ENCODE measurements around the gene MAST4.

Gene MAST4

DNA sequence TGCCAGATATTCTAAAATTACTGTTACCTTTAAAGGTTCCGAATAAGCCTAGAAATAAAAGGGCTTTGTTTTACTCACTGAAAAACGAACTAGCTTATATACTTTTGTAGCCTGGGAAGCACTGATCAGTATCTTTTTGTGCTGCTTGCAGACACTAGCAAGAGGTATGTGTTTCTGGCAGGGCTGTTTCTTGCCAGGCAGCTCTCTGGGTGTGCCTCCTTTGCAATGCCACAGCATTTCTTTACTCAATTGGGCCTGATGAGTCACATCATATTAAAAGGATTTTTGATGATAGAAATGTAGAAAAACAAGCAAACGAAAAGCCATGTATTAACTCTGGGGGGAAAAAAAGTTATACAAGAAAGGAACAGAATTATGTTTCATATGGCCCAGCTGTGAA is 564.8 kb downstream of the MAST4 start:
- peaks cover 0 to 32% of the 10 kb centered on the region in 2 experiments; a peak in 2 of 3 replicates for H3K36me3 ChIP-seq (ENCODE audit: control insufficient read depth in 2 of 2, insufficient read depth in 1 of 2, low read length in 2 of 2)
- H3K27ac ChIP-seq (ENCODE audit: extremely low read depth, low read depth, low read length): no peak overlapping the region
- no peak overlapping the region for H3K4me3 ChIP-seq (ENCODE audit: low read depth, low read length)
- TF ChIP-seq, protein P1, sequence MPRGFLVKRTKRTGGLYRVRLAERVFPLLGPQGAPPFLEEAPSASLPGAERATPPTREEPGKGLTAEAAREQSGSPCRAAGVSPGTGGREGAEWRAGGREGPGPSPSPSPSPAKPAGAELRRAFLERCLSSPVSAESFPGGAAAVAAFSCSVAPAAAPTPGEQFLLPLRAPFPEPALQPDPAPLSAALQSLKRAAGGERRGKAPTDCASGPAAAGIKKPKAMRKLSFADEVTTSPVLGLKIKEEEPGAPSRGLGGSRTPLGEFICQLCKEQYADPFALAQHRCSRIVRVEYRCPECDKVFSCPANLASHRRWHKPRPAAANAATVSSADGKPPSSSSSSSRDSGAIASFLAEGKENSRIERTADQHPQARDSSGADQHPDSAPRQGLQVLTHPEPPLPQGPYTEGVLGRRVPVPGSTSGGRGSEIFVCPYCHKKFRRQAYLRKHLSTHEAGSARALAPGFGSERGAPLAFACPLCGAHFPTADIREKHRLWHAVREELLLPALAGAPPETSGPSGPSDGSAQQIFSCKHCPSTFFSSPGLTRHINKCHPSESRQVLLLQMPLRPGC (tag by site-specific recombination; IDR thresholded peaks at IDR 0.05): no peak
- TF ChIP-seq, protein P2, sequence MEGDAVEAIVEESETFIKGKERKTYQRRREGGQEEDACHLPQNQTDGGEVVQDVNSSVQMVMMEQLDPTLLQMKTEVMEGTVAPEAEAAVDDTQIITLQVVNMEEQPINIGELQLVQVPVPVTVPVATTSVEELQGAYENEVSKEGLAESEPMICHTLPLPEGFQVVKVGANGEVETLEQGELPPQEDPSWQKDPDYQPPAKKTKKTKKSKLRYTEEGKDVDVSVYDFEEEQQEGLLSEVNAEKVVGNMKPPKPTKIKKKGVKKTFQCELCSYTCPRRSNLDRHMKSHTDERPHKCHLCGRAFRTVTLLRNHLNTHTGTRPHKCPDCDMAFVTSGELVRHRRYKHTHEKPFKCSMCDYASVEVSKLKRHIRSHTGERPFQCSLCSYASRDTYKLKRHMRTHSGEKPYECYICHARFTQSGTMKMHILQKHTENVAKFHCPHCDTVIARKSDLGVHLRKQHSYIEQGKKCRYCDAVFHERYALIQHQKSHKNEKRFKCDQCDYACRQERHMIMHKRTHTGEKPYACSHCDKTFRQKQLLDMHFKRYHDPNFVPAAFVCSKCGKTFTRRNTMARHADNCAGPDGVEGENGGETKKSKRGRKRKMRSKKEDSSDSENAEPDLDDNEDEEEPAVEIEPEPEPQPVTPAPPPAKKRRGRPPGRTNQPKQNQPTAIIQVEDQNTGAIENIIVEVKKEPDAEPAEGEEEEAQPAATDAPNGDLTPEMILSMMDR (tag by site-specific recombination; IDR thresholded peaks at IDR 0.05): no peak
- TF ChIP-seq ZNF791 (tag by site-specific recombination; IDR thresholded peaks at IDR 0.05): no peak
- TF ChIP-seq WT1 (tag by site-specific recombination; IDR thresholded peaks at IDR 0.05): no peak
- no peak for TF ChIP-seq ZNF174 (tag by site-specific recombination; IDR thresholded peaks at IDR 0.05)
- TF ChIP-seq ZNF404 (tag by site-specific recombination; IDR thresholded peaks at IDR 0.05): no peak
- TF ChIP-seq ZNF133 (tag by site-specific recombination; IDR thresholded peaks at IDR 0.05): no peak
- no peak for TF ChIP-seq ZNF521 (tag by site-specific recombination; IDR thresholded peaks at IDR 0.05)
- TF ChIP-seq ZNF701 (tag by site-specific recombination; IDR thresholded peaks at IDR 0.05): no peak
- no peak for TF ChIP-seq MEIS1 (CRISPR knock-in tag; IDR thresholded peaks at IDR 0.05; ENCODE audit: borderline replicate concordance)
- TF ChIP-seq ZNF184 (tag by site-specific recombination; IDR thresholded peaks at IDR 0.05): no peak
- TF ChIP-seq ZNF658 (tag by site-specific recombination; IDR thresholded peaks at IDR 0.05): no peak
- TF ChIP-seq, protein P3, sequence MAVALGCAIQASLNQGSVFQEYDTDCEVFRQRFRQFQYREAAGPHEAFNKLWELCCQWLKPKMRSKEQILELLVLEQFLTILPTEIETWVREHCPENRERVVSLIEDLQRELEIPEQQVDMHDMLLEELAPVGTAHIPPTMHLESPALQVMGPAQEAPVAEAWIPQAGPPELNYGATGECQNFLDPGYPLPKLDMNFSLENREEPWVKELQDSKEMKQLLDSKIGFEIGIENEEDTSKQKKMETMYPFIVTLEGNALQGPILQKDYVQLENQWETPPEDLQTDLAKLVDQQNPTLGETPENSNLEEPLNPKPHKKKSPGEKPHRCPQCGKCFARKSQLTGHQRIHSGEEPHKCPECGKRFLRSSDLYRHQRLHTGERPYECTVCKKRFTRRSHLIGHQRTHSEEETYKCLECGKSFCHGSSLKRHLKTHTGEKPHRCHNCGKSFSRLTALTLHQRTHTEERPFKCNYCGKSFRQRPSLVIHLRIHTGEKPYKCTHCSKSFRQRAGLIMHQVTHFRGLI (tag by site-specific recombination; IDR thresholded peaks at IDR 0.05): no peak
- TF ChIP-seq ZNF423 (tag by site-specific recombination; IDR thresholded peaks at IDR 0.05): no peak
- no peak for TF ChIP-seq ZNF561 (tag by site-specific recombination; IDR thresholded peaks at IDR 0.05; ENCODE audit: borderline replicate concordance)
- TF ChIP-seq ZBTB7A (tag by site-specific recombination; IDR thresholded peaks at IDR 0.05; ENCODE audit: low read depth): no peak
- no peak for TF ChIP-seq ZNF114 (tag by site-specific recombination; IDR thresholded peaks at IDR 0.05)
- no peak for TF ChIP-seq SP2 (tag by site-specific recombination; IDR thresholded peaks at IDR 0.05)
- ChIA-PET POLR2A (no interaction called here), CTCF (interaction anchor here (0.6 to 2.4 kb wide), 6 partner anchors 8 to 565 kb away, joined by 3 to 8 read pairs (median 4); no protein-coding TSS in a partner anchor)
- H3K9me3 ChIP-seq (ENCODE audit: control insufficient read depth, insufficient read depth, low read depth, low read length): no peaks in the 10 kb centered on the region
- no peaks in the 10 kb centered on the region for H3K4me1 ChIP-seq (ENCODE audit: control insufficient read depth, insufficient read depth, low read length)

DNA sequence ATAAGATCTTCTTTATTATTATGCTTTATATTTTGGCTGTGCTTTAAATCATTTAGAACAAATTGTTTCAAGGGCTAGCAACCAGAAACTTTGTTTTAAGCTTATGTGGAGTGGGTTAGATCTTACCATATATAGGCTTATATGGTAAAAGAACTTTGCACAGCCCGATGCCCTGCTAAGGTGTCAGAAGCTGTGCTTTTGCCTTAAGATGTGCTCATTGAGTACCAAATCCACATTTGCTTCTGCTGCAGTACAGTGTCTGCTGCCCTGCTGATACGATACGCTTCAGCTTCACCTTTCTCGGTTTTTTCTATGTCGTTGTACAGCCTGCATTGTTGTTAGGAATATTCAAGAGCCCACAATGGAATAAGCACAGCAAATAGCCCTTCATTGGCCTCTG is 565.6 kb downstream of the MAST4 start:
- H3K4me1 ChIP-seq (ENCODE audit: control insufficient read depth, insufficient read depth, low read length): no peaks in the 10 kb centered on the region
- ChIA-PET POLR2A (no interaction called here), CTCF (interaction anchor here (0.7 to 2.4 kb wide), 6 partner anchors 9 to 397 kb away, joined by 3 to 8 read pairs (median 3); no protein-coding TSS in a partner anchor)
- H3K27ac ChIP-seq (ENCODE audit: extremely low read depth, low read depth, low read length): no peak overlapping the region
- H3K9me3 ChIP-seq (ENCODE audit: control insufficient read depth, insufficient read depth, low read depth, low read length): no peaks in the 10 kb centered on the region
- H3K4me3 ChIP-seq (ENCODE audit: low read depth, low read length): no peak overlapping the region
- peaks cover 0 to 32% of the 10 kb centered on the region in 2 experiments; a peak in 2 of 3 replicates for H3K36me3 ChIP-seq (ENCODE audit: control insufficient read depth in 2 of 2, insufficient read depth in 1 of 2, low read length in 2 of 2)
- TF ChIP-seq ZNF791 (tag by site-specific recombination; IDR thresholded peaks at IDR 0.05) (no peak), ZNF138 (tag by site-specific recombination; IDR thresholded peaks at IDR 0.05; ENCODE audit: borderline replicate concordance) (no peak), TCF7L2 (IDR thresholded peaks at IDR 0.05; ENCODE audit: borderline replicate concordance, low read depth, low read length) (no peak), ZNF292 (tag by site-specific recombination; IDR thresholded peaks at IDR 0.05; ENCODE audit: borderline replicate concordance, low read depth) (no peak), ZSCAN30 (tag by site-specific recombination; IDR thresholded peaks at IDR 0.05) (no peak), ZIC2 (tag by site-specific recombination; IDR thresholded peaks at IDR 0.05) (no peak), YY1 (tag by site-specific recombination; IDR thresholded peaks at IDR 0.05) (no peak)
- TF ChIP-seq, protein P4, sequence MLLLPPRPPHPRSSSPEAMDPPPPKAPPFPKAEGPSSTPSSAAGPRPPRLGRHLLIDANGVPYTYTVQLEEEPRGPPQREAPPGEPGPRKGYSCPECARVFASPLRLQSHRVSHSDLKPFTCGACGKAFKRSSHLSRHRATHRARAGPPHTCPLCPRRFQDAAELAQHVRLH (tag by site-specific recombination; IDR thresholded peaks at IDR 0.05): no peak
- TF ChIP-seq, protein P5, sequence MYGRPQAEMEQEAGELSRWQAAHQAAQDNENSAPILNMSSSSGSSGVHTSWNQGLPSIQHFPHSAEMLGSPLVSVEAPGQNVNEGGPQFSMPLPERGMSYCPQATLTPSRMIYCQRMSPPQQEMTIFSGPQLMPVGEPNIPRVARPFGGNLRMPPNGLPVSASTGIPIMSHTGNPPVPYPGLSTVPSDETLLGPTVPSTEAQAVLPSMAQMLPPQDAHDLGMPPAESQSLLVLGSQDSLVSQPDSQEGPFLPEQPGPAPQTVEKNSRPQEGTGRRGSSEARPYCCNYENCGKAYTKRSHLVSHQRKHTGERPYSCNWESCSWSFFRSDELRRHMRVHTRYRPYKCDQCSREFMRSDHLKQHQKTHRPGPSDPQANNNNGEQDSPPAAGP (tag by site-specific recombination; IDR thresholded peaks at IDR 0.05): no peak
- TF ChIP-seq, protein P6, sequence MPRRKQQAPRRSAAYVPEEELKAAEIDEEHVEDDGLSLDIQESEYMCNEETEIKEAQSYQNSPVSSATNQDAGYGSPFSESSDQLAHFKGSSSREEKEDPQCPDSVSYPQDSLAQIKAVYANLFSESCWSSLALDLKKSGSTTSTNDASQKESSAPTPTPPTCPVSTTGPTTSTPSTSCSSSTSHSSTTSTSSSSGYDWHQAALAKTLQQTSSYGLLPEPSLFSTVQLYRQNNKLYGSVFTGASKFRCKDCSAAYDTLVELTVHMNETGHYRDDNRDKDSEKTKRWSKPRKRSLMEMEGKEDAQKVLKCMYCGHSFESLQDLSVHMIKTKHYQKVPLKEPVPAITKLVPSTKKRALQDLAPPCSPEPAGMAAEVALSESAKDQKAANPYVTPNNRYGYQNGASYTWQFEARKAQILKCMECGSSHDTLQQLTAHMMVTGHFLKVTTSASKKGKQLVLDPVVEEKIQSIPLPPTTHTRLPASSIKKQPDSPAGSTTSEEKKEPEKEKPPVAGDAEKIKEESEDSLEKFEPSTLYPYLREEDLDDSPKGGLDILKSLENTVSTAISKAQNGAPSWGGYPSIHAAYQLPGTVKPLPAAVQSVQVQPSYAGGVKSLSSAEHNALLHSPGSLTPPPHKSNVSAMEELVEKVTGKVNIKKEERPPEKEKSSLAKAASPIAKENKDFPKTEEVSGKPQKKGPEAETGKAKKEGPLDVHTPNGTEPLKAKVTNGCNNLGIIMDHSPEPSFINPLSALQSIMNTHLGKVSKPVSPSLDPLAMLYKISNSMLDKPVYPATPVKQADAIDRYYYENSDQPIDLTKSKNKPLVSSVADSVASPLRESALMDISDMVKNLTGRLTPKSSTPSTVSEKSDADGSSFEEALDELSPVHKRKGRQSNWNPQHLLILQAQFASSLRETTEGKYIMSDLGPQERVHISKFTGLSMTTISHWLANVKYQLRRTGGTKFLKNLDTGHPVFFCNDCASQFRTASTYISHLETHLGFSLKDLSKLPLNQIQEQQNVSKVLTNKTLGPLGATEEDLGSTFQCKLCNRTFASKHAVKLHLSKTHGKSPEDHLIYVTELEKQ (tag by site-specific recombination; IDR thresholded peaks at IDR 0.05; ENCODE audit: borderline replicate concordance): no peak
